ENCODE measurements around the gene TRAPPC6A. TPM values are rescaled to one million over a fixed set of nuclear protein-coding genes. Genes with fewer than 3 reads are reported as not detected.

The TRAPPC6A gene
- total and polyA plus RNA-seq, 2 of the 13 experiments (the other 11 are each of a cell fraction or from before 2014, with no cell fraction given): 6.5 to 21.0 TPM

- TF ChIP-seq ZBTB49 (CRISPR knock-in tag; IDR thresholded peaks at IDR 0.05; ENCODE audit: borderline replicate concordance) (no peak), ZNF33B (CRISPR knock-in tag; IDR thresholded peaks at IDR 0.05) (no peak), ZNF710 (CRISPR knock-in tag; IDR thresholded peaks at IDR 0.05; ENCODE audit: borderline replicate concordance) (peak; percentile 70; the same call in 1 of the 2 replicates), TFDP1 (CRISPR knock-in tag; IDR thresholded peaks at IDR 0.05; ENCODE audit: borderline replicate concordance) (no peak), FOXC1 (CRISPR knock-in tag; IDR thresholded peaks at IDR 0.05; ENCODE audit: borderline replicate concordance) (no peak; the same call in 1 of the 2 replicates), ARNTL (CRISPR knock-in tag; IDR thresholded peaks at IDR 0.05) (no peak), ZNF724P (CRISPR knock-in tag; IDR thresholded peaks at IDR 0.05; ENCODE audit: borderline replicate concordance) (no peak), ZNF281 (CRISPR knock-in tag; IDR thresholded peaks at IDR 0.05; ENCODE audit: borderline replicate concordance) (no peak), ATRX (CRISPR knock-in tag; IDR thresholded peaks at IDR 0.05; ENCODE audit: borderline replicate concordance) (no peak), IRF9 (CRISPR knock-in tag; IDR thresholded peaks at IDR 0.05; ENCODE audit: borderline replicate concordance) (peak; percentile 63; the same call in 1 of the 2 replicates), ZNF460 (CRISPR knock-in tag; IDR thresholded peaks at IDR 0.05; ENCODE audit: borderline replicate concordance) (no peak), ZNF256 (CRISPR knock-in tag; conservative IDR thresholded peaks at IDR 0.05) (no peak), HNRNPUL1 (IDR thresholded peaks at IDR 0.05; ENCODE audit: low read depth, low read length) (no peak), LBX2 (CRISPR knock-in tag; IDR thresholded peaks at IDR 0.05; ENCODE audit: borderline replicate concordance) (no peak), SNRNP70 (IDR thresholded peaks at IDR 0.05; ENCODE audit: low read depth, low read length) (no peak), HNRNPL (IDR thresholded peaks at IDR 0.05; ENCODE audit: low read depth, low read length) (no peak), ATF1 (CRISPR knock-in tag; IDR thresholded peaks at IDR 0.05) (no peak), ZBTB42 (CRISPR knock-in tag; IDR thresholded peaks at IDR 0.05) (peak; percentile 70; the same call in 1 of the 2 replicates)
Measured at GRCh38 chr19:45177817-45178261, at the start of gene TRAPPC6A (continued).

Measured in HepG2 (cell line).